ENCODE results near the gene WDR45.
"Not testable (repeated sequence)": the region's sequence is repeated elsewhere in the genome, so short reads cannot be mapped to it uniquely, and the experiment has no call there.

Gene WDR45

GRCh38 chrX:49079489-49080428 lies at the start of gene WDR45:
WDR45 (minus strand) TSS chrX:49079887; CDS start chrX:49078095, 1,792 bp downstream.
- peak; percentile 12 for DNase-seq

- DNase-seq, result no peak
Observed at GRCh38 chrX:49129427-49129826, 49.7 kb upstream of the WDR45 start.

- not testable (repeated sequence) for DNase-seq
Observed at GRCh38 chrX:49127742-49128258, 48.1 kb upstream of the WDR45 start.

GRCh38 chrX:49122499-49122898 lies 42.8 kb upstream of the WDR45 start:
- DNase-seq, result no peak

- DNase-seq, result no peak
Observed at GRCh38 chrX:49120091-49120490, 40.4 kb upstream of the WDR45 start.

GRCh38 chrX:49117581-49117980 lies 37.9 kb upstream of the WDR45 start:
- no peak for DNase-seq

GRCh38 chrX:49116716-49117115 lies 37.0 kb upstream of the WDR45 start:
- no peak for DNase-seq

GRCh38 chrX:49116076-49116475 lies 36.4 kb upstream of the WDR45 start:
- no peak for DNase-seq

- no peak for DNase-seq
Observed at GRCh38 chrX:49111791-49112190, 32.1 kb upstream of the WDR45 start.

GRCh38 chrX:49110417-49110816 lies 30.7 kb upstream of the WDR45 start:
- no peak for DNase-seq

GRCh38 chrX:49108641-49109040 lies 29.0 kb upstream of the WDR45 start:
- no peak for DNase-seq

GRCh38 chrX:49106930-49107329 lies 27.2 kb upstream of the WDR45 start:
- DNase-seq, result no peak

- no peak for DNase-seq
Observed at GRCh38 chrX:49106296-49106695, 26.6 kb upstream of the WDR45 start.

- DNase-seq, result no peak
Observed at GRCh38 chrX:49103637-49104036, 23.9 kb upstream of the WDR45 start.

GRCh38 chrX:49102190-49102589 lies 22.5 kb upstream of the WDR45 start:
- no peak for DNase-seq

- DNase-seq, result no peak
Observed at GRCh38 chrX:49101629-49101984, 21.9 kb upstream of the WDR45 start.

- peak; percentile 77 for DNase-seq
Observed at GRCh38 chrX:49100704-49101628, 21.3 kb upstream of the WDR45 start.

GRCh38 chrX:49096419-49096818 lies 16.7 kb upstream of the WDR45 start:
- DNase-seq, result no peak

- DNase-seq, result no peak
Observed at GRCh38 chrX:49089553-49089952, 9.9 kb upstream of the WDR45 start.

GRCh38 chrX:49082271-49082871 lies 2.7 kb upstream of the WDR45 start:
- no peak for DNase-seq

GRCh38 chrX:49077941-49078340 lies 1.7 kb downstream of the WDR45 start:
- DNase-seq, result no peak

GRCh38 chrX:49075347-49075746 lies 4.3 kb downstream of the WDR45 start:
- no peak for DNase-seq
